Fibroblast of lung (primary cell): ENCODE measurements around the gene MSI2. TPM values are rescaled to one million over a fixed set of nuclear protein-coding genes. Genes with fewer than 3 reads are reported as not detected.

Source experiments
- DNase-seq, 2 donors: peaks; one replicate each; pipeline versions ENCODE4 v3.0.0 to v3.0.0-alpha.2; 2010; ENCODE audit warnings: low read depth in 2 of 2
- H2AFZ ChIP-seq: 2 replicates; pipeline ENCODE4 v1.5.1; 2012; ENCODE audit warnings: low read length, control low read depth, inconsistent platforms
- H3K27ac ChIP-seq: 2 replicates; pipeline ENCODE4 v1.5.1; 2011; ENCODE audit warnings: low read length, control low read depth; ENCODE audit not compliant: insufficient read depth
- H3K27me3 ChIP-seq: 2 replicates; pipeline ENCODE4 v1.5.1; 2011; ENCODE audit warnings: mild to moderate bottlenecking, low read length; ENCODE audit not compliant: control insufficient read depth, insufficient read depth
- H3K36me3 ChIP-seq: 2 replicates; pipeline ENCODE4 v1.5.1; 2011; ENCODE audit warnings: low read length; ENCODE audit not compliant: control insufficient read depth, insufficient read depth
- H3K4me1 ChIP-seq: 2 replicates; pipeline ENCODE4 v1.5.1; 2011; ENCODE audit warnings: low read length; ENCODE audit not compliant: control insufficient read depth, insufficient read depth; ENCODE audit errors: extremely low read depth
- H3K4me2 ChIP-seq: 2 replicates; pipeline ENCODE4 v1.5.1; 2011; ENCODE audit warnings: low read length, control low read depth; ENCODE audit not compliant: insufficient read depth; ENCODE audit errors: extremely low read depth
- H3K4me3 ChIP-seq, 4 experiments: fragments of 200-600 bp in 1 of 4; sonication (generic) in 1 of 4; replicated peaks in 1 of 4; 2 replicates each; pipeline ENCODE4 v1.5.1; 2011 to 2016; ENCODE audit warnings: low read length in 4 of 4, low read depth in 3 of 4, mild to moderate bottlenecking in 3 of 4, control low read depth in 2 of 4, inconsistent platforms in 1 of 4, mixed read lengths in 1 of 4; ENCODE audit not compliant: insufficient read depth in 1 of 4; ENCODE audit errors: control extremely low read depth in 1 of 4
- H3K79me2 ChIP-seq: 2 replicates; pipeline ENCODE4 v1.5.1; 2012; ENCODE audit warnings: mild to moderate bottlenecking, low read length, inconsistent platforms; ENCODE audit not compliant: control insufficient read depth, insufficient read depth
- H3K9ac ChIP-seq: 2 replicates; pipeline ENCODE4 v1.5.1; 2011; ENCODE audit warnings: mild to moderate bottlenecking, low read length, control low read depth; ENCODE audit not compliant: insufficient read depth
- H3K9me3 ChIP-seq: 2 replicates; pipeline ENCODE4 v1.5.1; 2012; ENCODE audit warnings: low read depth, low read length; ENCODE audit not compliant: control insufficient read depth, insufficient read depth
- H4K20me1 ChIP-seq: 2 replicates; pipeline ENCODE4 v1.5.1; 2011; ENCODE audit warnings: low read length; ENCODE audit not compliant: control insufficient read depth, insufficient read depth; ENCODE audit errors: extremely low read depth
- CTCF ChIP-seq, 2 donors: IDR thresholded peaks in 1 of 2; conservative IDR thresholded peaks in 1 of 2; 1 replicate in 1 of 2; 2 replicates in 1 of 2; pipeline ENCODE4 v1.5.1; 2011 to 2012; ENCODE audit warnings: low read length in 2 of 2, control low read depth in 1 of 2, inconsistent platforms in 1 of 2, low read depth in 1 of 2, mild to moderate bottlenecking in 1 of 2
- EZH2 ChIP-seq: IDR thresholded peaks from 2 replicates; pipeline ENCODE4 v1.5.1; 2012; ENCODE audit warnings: low read length, control low read depth, mild to moderate bottlenecking; ENCODE audit errors: missing control alignments
- polyA plus RNA-seq, 2 donors: library from polyadenylated mRNA; depleted of rRNA in 1 of 2; stranded (reverse) in 1 of 2; unstranded in 1 of 2; fragments of >200 nt; gene quantifications; 2 replicates each; pipeline ENCODE4 v1.2.1, GENCODE V29; 2011 to 2012; ENCODE audit warnings: missing spikeins in 1 of 2
- total RNA-seq: library from RNA; depleted of rRNA; stranded (reverse); fragments of >200 nt; gene quantifications from 2 replicates; pipeline ENCODE4 v1.2.1, GENCODE V29; 2014

The MSI2 gene
- total and polyA plus RNA-seq, 2 donors (not counting 1 experiment from before 2014, with no cell fraction given) = 6.8 to 14.2 TPM

GRCh38 chr17:57532556-57532955 is 276.2 kb downstream of the MSI2 start:
- Histone ChIP-seq H2AFZ (no peak overlapping the region), H3K36me3 (no peaks in the 10 kb centered on the region), H4K20me1 (no peaks in the 10 kb centered on the region), H3K27me3 (no peaks in the 10 kb centered on the region), H3K4me3 (no peak overlapping the region), H3K9me3 (no peaks in the 10 kb centered on the region), H3K79me2 (no peaks in the 10 kb centered on the region), H3K4me1 (no peaks in the 10 kb centered on the region), H3K9ac (no peak overlapping the region), H3K4me2 (no peak overlapping the region), H3K27ac (no peak overlapping the region)
- TF ChIP-seq EZH2 (no peak), CTCF (conservative IDR thresholded peaks at IDR 0.05 in 1 of 2, IDR thresholded peaks at IDR 0.05 in 1 of 2; ENCODE audit: low read depth in 1 of 2, low read length in 2 of 2) (no peak)
- DNase-seq = no peak

GRCh38 chr17:57532966-57533365 is 276.6 kb downstream of the MSI2 start:
- no peak overlapping the region for H3K27ac ChIP-seq
- no peak overlapping the region for H3K4me3 ChIP-seq
- TF ChIP-seq CTCF (conservative IDR thresholded peaks at IDR 0.05 in 1 of 2, IDR thresholded peaks at IDR 0.05 in 1 of 2; ENCODE audit: low read depth in 1 of 2, low read length in 2 of 2) (no peak), EZH2 (no peak)

DNA sequence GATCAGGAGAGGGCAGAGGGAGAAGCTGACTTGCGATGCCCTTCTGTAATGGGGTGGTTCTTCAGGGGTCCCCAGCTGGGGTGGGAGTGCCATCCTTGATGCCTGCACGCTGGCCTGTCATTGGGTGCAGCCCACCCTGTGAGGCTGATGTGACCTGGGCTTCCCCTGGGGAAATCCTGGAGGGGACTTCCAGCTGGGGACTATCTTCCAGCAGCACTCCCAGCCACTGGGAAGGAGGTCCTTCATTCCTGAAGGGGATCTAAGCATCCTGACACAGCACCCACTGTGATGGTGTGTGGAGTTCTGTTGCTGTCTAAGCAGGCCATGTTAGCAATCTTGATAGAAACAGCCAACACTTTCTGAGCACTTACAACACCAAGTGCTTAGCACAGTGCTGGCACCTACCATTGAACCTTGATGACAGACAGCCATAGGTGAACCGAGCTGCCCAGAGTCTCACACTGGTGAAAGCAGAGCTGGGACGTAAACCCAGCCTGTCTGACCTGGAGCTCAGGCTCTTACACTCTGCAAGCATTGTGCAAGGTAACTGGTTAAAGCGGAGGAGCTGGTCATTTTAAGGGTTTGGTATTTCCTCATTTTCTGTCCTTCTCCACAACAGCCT is 277.5 kb downstream of the MSI2 start:
- Histone ChIP-seq H3K4me1 (no peaks in the 10 kb centered on the region), H4K20me1 (no peaks in the 10 kb centered on the region)

More at GRCh38 chr17:57532966-57533365, 276.6 kb downstream of the MSI2 start:
- Histone ChIP-seq H3K27me3 (no peaks in the 10 kb centered on the region), H4K20me1 (no peaks in the 10 kb centered on the region), H3K79me2 (no peaks in the 10 kb centered on the region), H3K9me3 (no peaks in the 10 kb centered on the region), H3K36me3 (no peaks in the 10 kb centered on the region), H3K9ac (no peak overlapping the region), H3K4me2 (no peak overlapping the region), H2AFZ (no peak overlapping the region), H3K4me1 (no peaks in the 10 kb centered on the region)
- DNase-seq = no peak

More for the DNA sequence above, 277.5 kb downstream of the MSI2 start:
- Histone ChIP-seq H3K27ac (no peak overlapping the region), H3K9ac (no peak overlapping the region), H3K4me2 (no peak overlapping the region), H3K36me3 (no peaks in the 10 kb centered on the region), H3K4me3 (no peak overlapping the region), H3K9me3 (no peaks in the 10 kb centered on the region), H3K79me2 (no peaks in the 10 kb centered on the region), H3K27me3 (no peaks in the 10 kb centered on the region), H2AFZ (no peak overlapping the region)
- no peak for DNase-seq
- no peak for TF ChIP-seq CTCF (conservative IDR thresholded peaks at IDR 0.05 in 1 of 2, IDR thresholded peaks at IDR 0.05 in 1 of 2; ENCODE audit: low read depth in 1 of 2, low read length in 2 of 2)
- no peak for TF ChIP-seq EZH2
